Activated CD4-positive, CD25-positive, alpha-beta regulatory T cell treated with anti-CD3 and anti-CD28 coated beads, Interleukin-2, amount 50 U/mL, for 24 hours (primary cell): ENCODE results near the gene NLRX1.
A peak's percentile ranks its signal among the peaks of the same experiment; 100 is the strongest.
"Not testable (repeated sequence)": the region's sequence is repeated elsewhere in the genome, so short reads cannot be mapped to it uniquely, and the experiment has no call there.

Source experiments
- ATAC-seq, 2 donors: fragments of 150-1000 bp; cut with Tn5 transposase; one replicate each; pipeline ENCODE4 v1.10.0; 2021; ENCODE audit warnings: mild to moderate bottlenecking in 1 of 2, moderate library complexity in 1 of 2

Gene NLRX1, protein sequence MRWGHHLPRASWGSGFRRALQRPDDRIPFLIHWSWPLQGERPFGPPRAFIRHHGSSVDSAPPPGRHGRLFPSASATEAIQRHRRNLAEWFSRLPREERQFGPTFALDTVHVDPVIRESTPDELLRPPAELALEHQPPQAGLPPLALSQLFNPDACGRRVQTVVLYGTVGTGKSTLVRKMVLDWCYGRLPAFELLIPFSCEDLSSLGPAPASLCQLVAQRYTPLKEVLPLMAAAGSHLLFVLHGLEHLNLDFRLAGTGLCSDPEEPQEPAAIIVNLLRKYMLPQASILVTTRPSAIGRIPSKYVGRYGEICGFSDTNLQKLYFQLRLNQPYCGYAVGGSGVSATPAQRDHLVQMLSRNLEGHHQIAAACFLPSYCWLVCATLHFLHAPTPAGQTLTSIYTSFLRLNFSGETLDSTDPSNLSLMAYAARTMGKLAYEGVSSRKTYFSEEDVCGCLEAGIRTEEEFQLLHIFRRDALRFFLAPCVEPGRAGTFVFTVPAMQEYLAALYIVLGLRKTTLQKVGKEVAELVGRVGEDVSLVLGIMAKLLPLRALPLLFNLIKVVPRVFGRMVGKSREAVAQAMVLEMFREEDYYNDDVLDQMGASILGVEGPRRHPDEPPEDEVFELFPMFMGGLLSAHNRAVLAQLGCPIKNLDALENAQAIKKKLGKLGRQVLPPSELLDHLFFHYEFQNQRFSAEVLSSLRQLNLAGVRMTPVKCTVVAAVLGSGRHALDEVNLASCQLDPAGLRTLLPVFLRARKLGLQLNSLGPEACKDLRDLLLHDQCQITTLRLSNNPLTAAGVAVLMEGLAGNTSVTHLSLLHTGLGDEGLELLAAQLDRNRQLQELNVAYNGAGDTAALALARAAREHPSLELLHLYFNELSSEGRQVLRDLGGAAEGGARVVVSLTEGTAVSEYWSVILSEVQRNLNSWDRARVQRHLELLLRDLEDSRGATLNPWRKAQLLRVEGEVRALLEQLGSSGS

GRCh38 chr11:119168471-119169281 lies at the start of gene NLRX1:
NLRX1 (plus strand) TSS chr11:119168725; CDS start chr11:119171404, 2,679 bp downstream.
- peak; percentile 92 to 95 for ATAC-seq

- no peak for ATAC-seq
These were observed 49.6 kb upstream of the NLRX1 start for GRCh38 chr11:119118946-119119345.

DNA sequence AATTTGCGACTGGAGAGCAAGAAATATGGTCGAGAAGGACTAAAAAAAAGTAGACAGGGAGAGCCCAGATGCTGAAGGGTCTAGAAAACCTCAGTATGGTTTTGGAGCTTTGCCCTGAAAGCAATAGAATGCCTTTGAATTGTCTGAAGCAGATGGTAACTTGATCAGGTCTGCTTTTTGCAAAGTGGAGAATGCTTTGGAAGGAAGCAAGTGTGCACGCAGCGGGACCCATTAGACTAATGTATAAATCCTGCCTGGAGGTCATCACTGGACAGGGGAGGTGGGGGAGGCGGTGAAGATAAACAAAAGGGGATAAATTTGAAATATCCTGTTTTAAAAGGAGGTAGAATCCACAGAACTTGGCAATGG lies 47.9 kb upstream of the NLRX1 start:
- ATAC-seq = no peak

DNA sequence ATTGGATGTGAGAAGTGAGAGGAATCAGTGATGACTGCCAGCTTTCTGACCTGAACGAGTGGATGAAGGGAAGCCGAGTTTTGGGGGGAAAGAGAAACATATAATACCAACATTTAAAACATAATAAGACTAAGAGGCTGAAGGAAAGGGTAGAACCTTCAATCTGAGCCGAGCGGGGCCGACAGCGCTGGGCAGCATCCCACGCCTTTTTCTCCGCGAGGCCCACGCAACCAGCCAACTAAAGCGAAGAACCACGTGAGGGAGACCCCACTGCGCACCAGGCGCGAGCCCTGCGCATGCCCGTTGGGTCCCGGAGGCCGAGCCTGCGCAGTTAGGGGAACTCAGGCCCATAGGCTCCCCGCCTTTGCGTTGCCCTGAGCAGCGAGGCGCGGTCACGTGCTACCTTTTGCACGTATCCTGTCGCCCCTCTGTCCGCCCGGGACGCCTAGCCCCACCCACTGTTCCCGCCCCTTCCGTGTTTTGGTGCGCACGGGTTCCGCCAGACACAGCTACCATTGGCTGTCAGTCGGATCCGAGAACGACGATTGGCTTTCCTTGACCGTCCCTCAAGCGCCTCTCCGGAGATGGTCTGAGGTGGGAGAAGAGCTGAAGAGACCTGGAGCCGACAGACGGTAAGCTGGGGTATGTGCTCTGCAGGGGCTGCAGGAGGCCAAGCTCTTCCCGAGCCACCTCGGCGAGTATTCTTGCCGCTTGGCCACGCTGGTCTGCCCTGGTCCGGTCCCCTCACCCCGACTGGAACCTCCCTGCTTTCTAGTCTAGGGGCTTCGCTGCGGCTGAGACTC lies 47.3 kb upstream of the NLRX1 start, which contains the start of gene HINFP:
HINFP (plus strand) TSS at position 573 of the 803 bp plus-strand sequence. CDS start 5,365 bp downstream, outside the sequence.
- ATAC-seq = peak; percentile 96 to 97

GRCh38 chr11:119121811-119122124 lies 46.8 kb upstream of the NLRX1 start:
- no peak for ATAC-seq

DNA sequence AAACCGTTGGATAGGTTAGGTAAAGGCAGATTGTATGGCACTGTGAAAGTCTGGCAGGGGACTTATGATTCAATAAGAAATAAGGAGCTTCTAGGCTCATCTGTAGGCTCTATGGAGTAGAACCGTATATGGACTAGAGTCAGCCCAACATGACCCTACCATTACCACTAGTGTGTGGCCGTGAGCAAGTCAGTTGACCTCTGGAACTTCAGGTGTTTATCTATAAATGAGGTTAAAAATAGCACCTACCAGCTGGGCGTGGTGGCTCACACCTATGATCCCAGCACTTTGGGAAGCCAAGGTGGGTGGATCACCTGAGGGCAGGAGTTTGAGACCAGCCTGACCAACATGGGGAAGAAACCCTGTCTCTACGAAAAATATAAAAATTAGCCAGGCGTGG lies 42.7 kb upstream of the NLRX1 start:
- no peak for ATAC-seq

DNA sequence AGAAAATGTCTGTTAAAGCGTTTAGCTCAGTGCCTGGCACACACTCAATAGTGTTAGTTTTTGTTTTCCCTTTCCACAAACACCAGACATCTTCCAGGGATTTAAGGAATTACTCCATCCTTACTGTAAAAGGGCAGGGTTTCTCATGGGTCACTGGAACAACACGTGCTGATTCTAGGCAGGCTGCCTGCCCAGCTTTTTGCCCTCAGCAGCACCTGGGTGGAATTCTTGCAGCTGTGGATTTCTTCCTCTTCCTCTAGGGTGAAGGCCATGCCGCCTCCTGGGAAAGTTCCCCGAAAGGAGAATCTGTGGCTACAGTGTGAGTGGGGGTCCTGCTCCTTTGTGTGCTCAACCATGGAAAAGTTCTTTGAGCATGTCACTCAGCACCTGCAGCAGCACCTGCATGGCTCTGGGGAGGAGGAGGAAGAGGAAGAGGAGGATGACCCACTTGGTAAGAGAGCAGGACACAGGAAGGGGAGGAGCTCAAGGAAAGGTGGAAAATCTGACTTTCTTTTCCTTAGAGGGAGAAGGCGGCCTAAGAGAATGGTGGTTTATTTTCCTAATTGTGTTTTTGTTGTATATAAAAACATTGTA lies 41.8 kb upstream of the NLRX1 start:
- no peak for ATAC-seq

GRCh38 chr11:119130662-119131061 lies 37.9 kb upstream of the NLRX1 start:
- no peak for ATAC-seq

GRCh38 chr11:119134389-119134978 lies 34.0 kb upstream of the NLRX1 start:
- ATAC-seq = peak in 1 of 2 donors; percentile 27

- not testable (repeated sequence) for ATAC-seq
These were observed 29.2 kb upstream of the NLRX1 start for GRCh38 chr11:119139276-119139675.

GRCh38 chr11:119144825-119145486 lies 23.6 kb upstream of the NLRX1 start:
- ATAC-seq = peak; percentile 29 to 48

GRCh38 chr11:119145551-119145950 lies 23.0 kb upstream of the NLRX1 start:
- ATAC-seq = no peak

DNA sequence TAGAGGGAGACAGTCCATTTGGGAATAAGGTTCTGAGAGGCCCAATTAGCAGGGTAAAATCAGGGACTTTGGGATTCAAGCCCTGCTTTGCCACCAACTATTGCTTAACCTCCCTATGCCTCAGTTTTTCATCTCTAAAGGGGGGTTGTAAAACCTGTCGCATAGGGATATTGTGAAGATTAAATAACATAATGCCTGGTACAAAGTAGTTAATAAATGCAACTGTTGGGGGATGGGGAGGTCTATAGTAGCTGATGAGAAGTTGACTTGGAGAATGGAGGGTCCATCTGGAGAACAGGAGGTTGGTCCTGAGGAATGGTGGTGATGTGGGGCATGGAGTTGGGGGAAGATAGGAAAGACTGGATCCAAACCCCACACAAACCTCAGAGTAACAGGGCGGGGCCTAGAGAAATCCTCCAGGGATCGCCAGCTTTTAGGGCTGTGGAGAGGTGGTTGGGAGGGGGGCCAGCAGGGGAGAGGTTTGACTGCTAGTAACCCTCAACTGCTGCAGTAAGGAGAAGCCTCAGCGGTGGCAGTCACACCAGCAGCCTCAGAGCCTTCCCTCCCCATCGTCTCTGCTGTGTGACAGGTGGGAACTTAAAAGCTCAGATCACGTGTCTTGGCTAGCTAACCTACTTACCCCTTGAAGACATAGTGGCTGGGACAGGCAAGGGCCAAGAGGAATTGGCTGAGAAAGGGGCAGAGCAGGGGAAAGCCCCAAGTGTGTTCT lies 20.8 kb upstream of the NLRX1 start:
- ATAC-seq = no peak

- no peak for ATAC-seq
These were observed 19.9 kb upstream of the NLRX1 start for GRCh38 chr11:119148720-119149017.

DNA sequence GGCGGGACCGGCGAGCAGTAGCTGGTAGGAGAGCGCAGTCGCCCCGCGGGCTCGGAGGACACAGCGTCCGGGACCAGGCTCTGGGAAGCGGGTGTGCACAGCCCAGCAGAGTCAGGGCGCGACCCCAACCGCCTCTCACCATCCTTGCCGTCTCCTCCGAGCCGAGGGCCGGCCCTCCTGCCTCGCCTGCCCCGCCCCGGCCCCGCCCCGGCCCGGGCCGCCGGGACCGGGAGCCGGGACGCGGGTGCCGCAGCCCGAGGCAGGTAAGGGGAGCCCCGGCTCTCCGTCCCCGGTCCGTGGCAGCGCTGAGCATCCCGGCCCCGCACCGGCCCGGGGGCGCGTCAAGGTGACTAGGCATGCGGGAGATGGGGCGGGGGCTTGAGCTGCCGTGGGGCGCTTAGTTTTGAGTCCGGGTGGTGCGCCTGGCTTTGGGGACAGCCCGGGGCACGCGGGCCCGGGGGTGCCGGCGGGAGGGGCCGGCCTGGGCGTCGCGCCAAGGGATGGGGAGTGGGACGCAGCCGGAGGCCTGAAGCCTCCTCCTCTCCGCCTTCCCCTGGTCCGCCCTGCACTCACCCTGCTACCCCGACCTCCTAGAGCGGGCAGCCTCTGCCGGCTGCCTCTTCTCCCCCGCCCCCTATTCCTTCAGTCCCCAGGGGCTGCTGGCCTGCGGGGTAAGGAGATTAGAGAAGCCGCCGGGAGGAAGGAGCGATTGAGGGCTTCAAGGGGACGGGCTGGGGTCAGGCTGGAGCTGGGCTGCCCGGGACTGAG lies 19.3 kb upstream of the NLRX1 start, which contains the start of gene ABCG4:
ABCG4 (plus strand) TSS at position 35 of the 768 bp plus-strand sequence. CDS start 914 bp downstream, outside the sequence.
- ATAC-seq = peak; percentile 44 to 57

- no peak for ATAC-seq
These were observed 18.7 kb upstream of the NLRX1 start for GRCh38 chr11:119149786-119150275.

GRCh38 chr11:119152043-119152442 lies 16.5 kb upstream of the NLRX1 start:
- ATAC-seq = no peak

DNA sequence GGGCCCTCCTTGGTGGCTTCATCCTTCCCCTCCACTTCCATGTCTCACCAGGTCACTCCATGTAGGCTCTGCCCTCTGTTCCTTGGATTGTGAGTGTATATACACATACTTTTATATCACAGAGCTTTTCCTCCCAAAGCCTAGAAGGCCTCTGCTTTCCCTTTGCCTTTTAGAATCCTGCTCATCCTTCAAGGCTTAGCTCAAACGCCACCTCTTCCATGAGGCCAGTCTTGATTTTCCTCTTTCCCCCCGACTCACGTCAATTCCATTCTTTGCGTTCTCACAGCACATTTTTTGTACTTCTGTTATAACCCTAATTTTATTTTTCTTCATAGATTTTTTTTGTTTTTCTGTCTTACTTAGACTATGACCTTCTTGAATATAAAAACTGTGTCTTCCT lies 15.9 kb upstream of the NLRX1 start:
- ATAC-seq = no peak
